Tibial artery (tissue), 4 donors: ENCODE measurements around the gene PCDHGA5.
"Not testable (repeated sequence)": the region's sequence is repeated elsewhere in the genome, so short reads cannot be mapped to it uniquely, and the experiment has no call there.

ENCODE experiments used
- DNase-seq, 2 donors: peaks; one replicate each; pipeline ENCODE4 v3.0.0-alpha.2; 2019
- H3K27ac ChIP-seq, 2 donors: fragments of 200-600 bp; sonication (generic) in 1 of 2; 1 replicate in 1 of 2; 2 replicates in 1 of 2; pipeline ENCODE4 v1.5.1; 2018 to 2019; ENCODE audit warnings: mild to moderate bottlenecking in 1 of 2
- H3K27me3 ChIP-seq, 2 donors: fragments of 200-600 bp; sonication (generic) in 1 of 2; one replicate each; pipeline versions ENCODE4 v1.5.1 to v1.6.0; 2016 to 2019
- H3K36me3 ChIP-seq, 3 donors: fragments of 200-600 bp; sonication (generic) in 2 of 3; one replicate each; pipeline ENCODE4 v1.5.1; 2016 to 2019; ENCODE audit warnings: mild to moderate bottlenecking in 2 of 3
- H3K4me1 ChIP-seq, 4 donors: fragments of 200-600 bp; sonication (generic) in 2 of 4; 1 replicate in 3 of 4; 2 replicates in 1 of 4; pipeline ENCODE4 v1.5.1; 2016 to 2019
- H3K4me3 ChIP-seq, 2 donors: fragments of 200-600 bp; sonication (generic) in 1 of 2; 1 replicate in 1 of 2; 2 replicates in 1 of 2; pipeline ENCODE4 v1.5.1; 2018 to 2019; ENCODE audit warnings: mild to moderate bottlenecking in 2 of 2
- H3K9me3 ChIP-seq, 3 donors: fragments of 200-600 bp; sonication (generic) in 1 of 3; one replicate each; pipeline ENCODE4 v1.5.1; 2016 to 2019
- CTCF ChIP-seq, 2 experiments: fragments of 200-600 bp in 1 of 2; fragments of 450-650 bp in 1 of 2; IDR thresholded peaks; one replicate each; pipeline ENCODE4 v1.5.1; 2017 to 2019; ENCODE audit warnings: antibody characterized with exemption in 2 of 2, mild to moderate bottlenecking in 1 of 2, moderate library complexity in 1 of 2
- intact Hi-C: fragments of 100-400 bp; cut with DNase I; formaldehyde crosslinking; loops from one replicate; pipeline ENCODE4 v1.15.0; 2023; ENCODE audit warnings: low total_unique reads

Gene PCDHGA5

GRCh38 chr5:141407790-141408505 lies 44.0 kb downstream of the PCDHGA5 start, which contains the start of gene PCDHGB6:
Gene PCDHGB6 (plus strand): TSS chr5:141408021. CDS start chr5:141408203, 182 bp downstream.
- peaks cover 7 to 68% (median 63%) of the 10 kb centered on the region in 3 donors for H3K36me3 ChIP-seq
- peaks cover 25 to 98% (median 91%) of the 10 kb centered on the region in 3 donors for H3K9me3 ChIP-seq
- H3K27me3 ChIP-seq, H3K4me1 ChIP-seq, intact Hi-C loops, H3K27ac ChIP-seq: not testable (repeated sequence)
- peak within 1 kb of the TSS; percentile 23 to 39 for H3K4me3 ChIP-seq
- DNase-seq, result peak in 1 of 2 donors; percentile 55
- TF ChIP-seq CTCF (IDR thresholded peaks at IDR 0.05), result peak; percentile 36 to 39

GRCh38 chr5:141409598-141410306 lies 45.8 kb downstream of the PCDHGA5 start:
- intact Hi-C loops, result loop anchor here (10.0 kb wide), 2 partner anchors 85 to 145 kb away; partner anchors contain the start of gene TAF7
- Histone ChIP-seq H3K4me1 (no peaks in the 10 kb centered on the region), H3K27me3 (no peaks in the 10 kb centered on the region), H3K9me3 (peaks cover 27 to 98% (median 91%) of the 10 kb centered on the region in 3 donors), H3K4me3 (no peak overlapping the region), H3K27ac (no peak overlapping the region), H3K36me3 (peaks cover 8 to 65% (median 63%) of the 10 kb centered on the region in 3 donors)
- TF ChIP-seq CTCF (IDR thresholded peaks at IDR 0.05), result no peak
- no peak for DNase-seq

GRCh38 chr5:141411575-141411974 lies 47.6 kb downstream of the PCDHGA5 start:
- no peak for TF ChIP-seq CTCF (IDR thresholded peaks at IDR 0.05)
- Histone ChIP-seq H3K27me3 (no peaks in the 10 kb centered on the region), H3K4me1 (no peaks in the 10 kb centered on the region), H3K9me3 (peaks cover 27 to 97% (median 87%) of the 10 kb centered on the region in 3 donors), H3K27ac (no peak overlapping the region), H3K4me3 (no peak overlapping the region), H3K36me3 (peaks cover 5 to 66% (median 56%) of the 10 kb centered on the region in 3 donors)
- intact Hi-C loops, result loop anchor here (10.0 kb wide), 2 partner anchors 87 to 143 kb away; partner anchors contain the start of gene TAF7
- DNase-seq, result no peak

- peak within 1 kb of the TSS; percentile 22 to 26 for H3K4me3 ChIP-seq
- intact Hi-C loops, result loop anchor here (10.0 kb wide), 2 partner anchors 88 to 142 kb away; partner anchors contain the start of gene TAF7
- peaks cover 19 to 97% (median 86%) of the 10 kb centered on the region in 3 donors for H3K9me3 ChIP-seq
- H3K27me3 ChIP-seq, result no peaks in the 10 kb centered on the region
- TF ChIP-seq CTCF (IDR thresholded peaks at IDR 0.05), result peak; percentile 16 to 20
- DNase-seq, result peak; percentile 41 to 56
- H3K4me1 ChIP-seq, result no peaks in the 10 kb centered on the region
- peaks cover 5 to 64% (median 62%) of the 10 kb centered on the region in 3 donors for H3K36me3 ChIP-seq
- no peak within 1 kb of the TSS for H3K27ac ChIP-seq
Measured at GRCh38 chr5:141412854-141413539, 49.0 kb downstream of the PCDHGA5 start, which contains the start of gene PCDHGA10. Gene PCDHGA10 (plus strand): TSS chr5:141412987. CDS start chr5:141413176, 189 bp downstream.

GRCh38 chr5:141413540-141414069 lies 49.6 kb downstream of the PCDHGA5 start:
- H3K36me3 ChIP-seq, result peaks cover 5 to 70% (median 65%) of the 10 kb centered on the region in 3 donors
- no peak for TF ChIP-seq CTCF (IDR thresholded peaks at IDR 0.05)
- H3K9me3 ChIP-seq, result peaks cover 18 to 97% (median 86%) of the 10 kb centered on the region in 3 donors
- peak overlapping the region; percentile 22 to 26 for H3K4me3 ChIP-seq
- no peak overlapping the region for H3K27ac ChIP-seq
- H3K27me3 ChIP-seq, result no peaks in the 10 kb centered on the region
- DNase-seq, result no peak
- H3K4me1 ChIP-seq, result no peaks in the 10 kb centered on the region
- intact Hi-C loops, result loop anchor here (10.0 kb wide), 2 partner anchors 89 to 141 kb away; partner anchors contain the start of gene TAF7

GRCh38 chr5:141414548-141415274 lies 50.7 kb downstream of the PCDHGA5 start:
- H3K9me3 ChIP-seq, result peaks cover 16 to 97% (median 86%) of the 10 kb centered on the region in 3 donors
- not testable (repeated sequence) for H3K27ac ChIP-seq, DNase-seq, H3K27me3 ChIP-seq, H3K4me1 ChIP-seq, H3K4me3 ChIP-seq
- peaks cover 5 to 75% (median 66%) of the 10 kb centered on the region in 3 donors for H3K36me3 ChIP-seq
- intact Hi-C loops, result loop anchor here (10.0 kb wide), 2 partner anchors 90 to 140 kb away; partner anchors contain the start of gene TAF7

- H3K4me1 ChIP-seq, DNase-seq, H3K27me3 ChIP-seq, H3K4me3 ChIP-seq, H3K27ac ChIP-seq: not testable (repeated sequence)
- peaks cover 21 to 97% (median 86%) of the 10 kb centered on the region in 3 donors for H3K9me3 ChIP-seq
- intact Hi-C loops, result loop anchor here (10.0 kb wide), 2 partner anchors 90 to 140 kb away; partner anchors contain the start of gene TAF7
- H3K36me3 ChIP-seq, result peaks cover 5 to 73% (median 66%) of the 10 kb centered on the region in 3 donors
Measured at GRCh38 chr5:141415275-141415618, 51.3 kb downstream of the PCDHGA5 start.
